ENCODE measurements around the gene ATP13A5.

Gene ATP13A5

GRCh38 chr3:193313061-193313958 is 65.2 kb downstream of the ATP13A5 start:
- Histone ChIP-seq H3F3A (ENCODE audit: control insufficient read depth, insufficient read depth) (no peaks in the 10 kb centered on the region), H3K36me3 (ENCODE audit: control insufficient read depth, low read length) (no peaks in the 10 kb centered on the region), H3K79me2 (ENCODE audit: control insufficient read depth, low read length) (no peaks in the 10 kb centered on the region), H4K20me1 (ENCODE audit: control insufficient read depth, insufficient read depth, low read depth, low read length) (no peaks in the 10 kb centered on the region), H3K4me3 (ENCODE audit: low read length) (no peak overlapping the region), H3K27me3 (ENCODE audit: control insufficient read depth, low read length) (no peaks in the 10 kb centered on the region), H3K9me3 (ENCODE audit: control insufficient read depth, insufficient read depth, low read length) (no peaks in the 10 kb centered on the region), H3K4me1 (ENCODE audit: control insufficient read depth, low read length) (no peaks in the 10 kb centered on the region), H3K4me2 (ENCODE audit: low read length) (no peak overlapping the region), H3K9me2 (replicated peaks; ENCODE audit: control insufficient read depth, low read length) (no peaks in the 10 kb centered on the region), H3K27ac (ENCODE audit: low read depth, low read length) (no peak overlapping the region)
- TF ChIP-seq CTCF (IDR thresholded peaks at IDR 0.05; ENCODE audit: low read depth, low read length, poor library complexity, severe bottlenecking) (no peak), EZH2phosphoT487 (IDR thresholded peaks at IDR 0.05; ENCODE audit: borderline replicate concordance, low read length) (no peak)

GRCh38 chr3:193310914-193311723 is 67.4 kb downstream of the ATP13A5 start:
- H3K79me2 ChIP-seq (ENCODE audit: control insufficient read depth, low read length) = no peaks in the 10 kb centered on the region
- H3K9me2 ChIP-seq (replicated peaks; ENCODE audit: control insufficient read depth, low read length) = no peaks in the 10 kb centered on the region
- no peaks in the 10 kb centered on the region for H3F3A ChIP-seq (ENCODE audit: control insufficient read depth, insufficient read depth)
- no peaks in the 10 kb centered on the region for H3K27me3 ChIP-seq (ENCODE audit: control insufficient read depth, low read length)
- H3K4me1 ChIP-seq (ENCODE audit: control insufficient read depth, low read length) = no peaks in the 10 kb centered on the region
- no peaks in the 10 kb centered on the region for H3K36me3 ChIP-seq (ENCODE audit: control insufficient read depth, low read length)
- H3K4me2 ChIP-seq (ENCODE audit: low read length) = no peak overlapping the region
- no peak overlapping the region for H3K27ac ChIP-seq (ENCODE audit: low read depth, low read length)
- TF ChIP-seq CTCF (IDR thresholded peaks at IDR 0.05; ENCODE audit: low read depth, low read length, poor library complexity, severe bottlenecking) (no peak), EZH2phosphoT487 (IDR thresholded peaks at IDR 0.05; ENCODE audit: borderline replicate concordance, low read length) (no peak)
- no peaks in the 10 kb centered on the region for H3K9me3 ChIP-seq (ENCODE audit: control insufficient read depth, insufficient read depth, low read length)
- no peaks in the 10 kb centered on the region for H4K20me1 ChIP-seq (ENCODE audit: control insufficient read depth, insufficient read depth, low read depth, low read length)
- H3K4me3 ChIP-seq (ENCODE audit: low read length) = no peak overlapping the region

- no peaks in the 10 kb centered on the region for H3K36me3 ChIP-seq (ENCODE audit: control insufficient read depth, low read length)
- H3K27ac ChIP-seq (ENCODE audit: low read depth, low read length) = no peak overlapping the region
- H3K4me3 ChIP-seq (ENCODE audit: low read length) = no peak overlapping the region
- H3K4me2 ChIP-seq (ENCODE audit: low read length) = no peak overlapping the region
- no peaks in the 10 kb centered on the region for H3F3A ChIP-seq (ENCODE audit: control insufficient read depth, insufficient read depth)
- H3K79me2 ChIP-seq (ENCODE audit: control insufficient read depth, low read length) = no peaks in the 10 kb centered on the region
- no peak for TF ChIP-seq CTCF (IDR thresholded peaks at IDR 0.05; ENCODE audit: low read depth, low read length, poor library complexity, severe bottlenecking)
- no peak for TF ChIP-seq EZH2phosphoT487 (IDR thresholded peaks at IDR 0.05; ENCODE audit: borderline replicate concordance, low read length)
- no peaks in the 10 kb centered on the region for H3K9me3 ChIP-seq (ENCODE audit: control insufficient read depth, insufficient read depth, low read length)
- H3K27me3 ChIP-seq (ENCODE audit: control insufficient read depth, low read length) = no peaks in the 10 kb centered on the region
- no peaks in the 10 kb centered on the region for H3K9me2 ChIP-seq (replicated peaks; ENCODE audit: control insufficient read depth, low read length)
- H3K4me1 ChIP-seq (ENCODE audit: control insufficient read depth, low read length) = no peaks in the 10 kb centered on the region
- H4K20me1 ChIP-seq (ENCODE audit: control insufficient read depth, insufficient read depth, low read depth, low read length) = no peaks in the 10 kb centered on the region
Observed at GRCh38 chr3:193305356-193305755, 73.2 kb downstream of the ATP13A5 start.

Measured in DOHH2 (cell line).